Chondrocyte (in vitro differentiated cells): ENCODE results near the gene ACAP3. TPM values are rescaled to one million over a fixed set of nuclear protein-coding genes. Genes with fewer than 3 reads are reported as not detected.

ENCODE experiments used
- DNase-seq: peaks from one replicate; pipeline ENCODE4 v3.0.0; 2021; ENCODE audit warnings: mixed read lengths, low spot score
- H3K27ac Mint-ChIP-seq: one replicate; pipeline ENCODE4 v1.8.0; 2021; ENCODE audit warnings: mild to moderate bottlenecking, moderate library complexity, mixed read lengths; ENCODE audit not compliant: unreplicated experiment
- H3K27me3 Mint-ChIP-seq: 2 replicates; pipeline ENCODE4 v1.8.0; 2021; ENCODE audit warnings: low read depth, mixed read lengths
- H3K36me3 Mint-ChIP-seq: 2 replicates; pipeline ENCODE4 v1.8.0; 2021; ENCODE audit warnings: low read depth, mixed read lengths
- H3K4me1 Mint-ChIP-seq: 2 replicates; pipeline ENCODE4 v1.8.0; 2021; ENCODE audit warnings: low read depth, mild to moderate bottlenecking, mixed read lengths
- H3K4me3 Mint-ChIP-seq: one replicate; pipeline ENCODE4 v1.8.0; 2021; ENCODE audit warnings: mild to moderate bottlenecking, moderate library complexity, mixed read lengths; ENCODE audit not compliant: unreplicated experiment
- H3K9me3 Mint-ChIP-seq: 2 replicates; pipeline ENCODE4 v1.8.0; 2021; ENCODE audit warnings: low read depth, mixed read lengths
- CTCF ChIP-seq: fragments of 200-600 bp; sonication (generic); IDR thresholded peaks from 2 replicates; pipeline ENCODE4 v1.5.0; 2021; ENCODE audit warnings: antibody characterized with exemption, mild to moderate bottlenecking, moderate library complexity
- total RNA-seq: library from RNA; stranded (reverse); gene quantifications from 3 replicates; pipeline ENCODE4 v1.2.1, GENCODE V29; 2021

ACAP3 gene
- total RNA-seq, 1 donor from 2014 or later, result 51.9 TPM

GRCh38 chr1:1282998-1283397, 24.7 kb downstream of the ACAP3 start:
- Mint-ChIP-seq H3K9me3 (no peaks in the 10 kb centered on the region), H3K27ac (no peak overlapping the region), H3K27me3 (no peaks in the 10 kb centered on the region), H3K4me1 (no peaks in the 10 kb centered on the region), H3K36me3 (no peaks in the 10 kb centered on the region), H3K4me3 (no peak overlapping the region)
- no peak for DNase-seq
- no peak for TF ChIP-seq CTCF

GRCh38 chr1:1281533-1282321, 26.0 kb downstream of the ACAP3 start:
- H3K4me3 Mint-ChIP-seq, result no peak overlapping the region
- no peaks in the 10 kb centered on the region for H3K27me3 Mint-ChIP-seq
- no peaks in the 10 kb centered on the region for H3K36me3 Mint-ChIP-seq
- no peaks in the 10 kb centered on the region for H3K4me1 Mint-ChIP-seq
- no peak for DNase-seq
- TF ChIP-seq CTCF, result no peak
- H3K27ac Mint-ChIP-seq, result no peak overlapping the region
- H3K9me3 Mint-ChIP-seq, result no peaks in the 10 kb centered on the region

GRCh38 chr1:1280782-1281481, 26.8 kb downstream of the ACAP3 start:
- DNase-seq, result no peak
- Mint-ChIP-seq H3K4me3 (no peak overlapping the region), H3K4me1 (no peaks in the 10 kb centered on the region), H3K27me3 (no peaks in the 10 kb centered on the region), H3K27ac (no peak overlapping the region), H3K36me3 (no peaks in the 10 kb centered on the region), H3K9me3 (no peaks in the 10 kb centered on the region)
- TF ChIP-seq CTCF, result no peak

GRCh38 chr1:1279028-1279427, 28.7 kb downstream of the ACAP3 start:
- no peaks in the 10 kb centered on the region for H3K9me3 Mint-ChIP-seq
- no peak overlapping the region for H3K4me3 Mint-ChIP-seq
- H3K27ac Mint-ChIP-seq, result no peak overlapping the region
- no peak for TF ChIP-seq CTCF
- DNase-seq, result no peak
- peaks cover 8% of the 10 kb centered on the region for H3K4me1 Mint-ChIP-seq
- H3K27me3 Mint-ChIP-seq, result no peaks in the 10 kb centered on the region
- no peaks in the 10 kb centered on the region for H3K36me3 Mint-ChIP-seq

- no peaks in the 10 kb centered on the region for H3K27me3 Mint-ChIP-seq
- H3K4me3 Mint-ChIP-seq, result no peak overlapping the region
- DNase-seq, result no peak
- no peaks in the 10 kb centered on the region for H3K9me3 Mint-ChIP-seq
- no peak overlapping the region for H3K27ac Mint-ChIP-seq
- peaks cover 8% of the 10 kb centered on the region for H3K4me1 Mint-ChIP-seq
- TF ChIP-seq CTCF, result no peak
- H3K36me3 Mint-ChIP-seq, result no peaks in the 10 kb centered on the region
These were observed 29.1 kb downstream of the ACAP3 start for GRCh38 chr1:1278620-1279019.
